H1 (cell line): ENCODE measurements around the gene UBE2B. TPM values are rescaled to one million over a fixed set of nuclear protein-coding genes. Genes with fewer than 3 reads are reported as not detected.

Experiments
- CTCF ChIA-PET: fragments of 300-600 bp; sonication (Branson Sonifier 250); formaldehyde crosslinking; loops from one replicate; lab custom pipeline; 2021; ENCODE audit not compliant: partially characterized antibody; lab: Charles Lee
- POLR2A ChIA-PET: fragments of 300-600 bp; sonication (Branson Sonifier 250); formaldehyde crosslinking; loops from one replicate; lab custom pipeline; 2021; ENCODE audit warnings: inconsistent platforms; ENCODE audit not compliant: partially characterized antibody; lab: Charles Lee
- DNase-seq, 2 experiments: peaks; one replicate each; pipeline versions ENCODE4 v3.0.0 to v3.0.0-alpha.2; 2010 to 2022; ENCODE audit warnings: low spot score in 2 of 2, low read depth in 1 of 2, mixed read lengths in 1 of 2
- FAIRE-seq: peaks from 2 replicates; lab custom pipeline; 2011; peaks lifted over from hg19 to GRCh38; lab: Jason Lieb, UNC
- H2AFZ ChIP-seq: 2 replicates; pipeline ENCODE4 v1.8.1; 2012; ENCODE audit warnings: low read length, inconsistent platforms
- H2AK5ac ChIP-seq: 2 replicates; pipeline ENCODE4 v1.6.1; 2013; ENCODE audit warnings: low read depth, low read length
- H2BK120ac ChIP-seq: replicated peaks from 2 replicates; pipeline ENCODE3; 2013; ENCODE audit warnings: low read depth, low read length, inconsistent platforms
- H2BK12ac ChIP-seq: 2 replicates; pipeline ENCODE4 v1.6.1; 2013; ENCODE audit warnings: low read depth, low read length
- H2BK15ac ChIP-seq: 2 replicates; pipeline ENCODE4 v1.6.1; 2013; ENCODE audit warnings: low read length
- H2BK20ac ChIP-seq: 2 replicates; pipeline ENCODE4 v1.6.1; 2013; ENCODE audit warnings: low read length
- H2BK5ac ChIP-seq: 2 replicates; pipeline ENCODE4 v1.6.1; 2013; ENCODE audit warnings: low read depth, low read length
- H3K14ac ChIP-seq: 2 replicates; pipeline ENCODE4 v1.6.1; 2013; ENCODE audit warnings: inconsistent platforms; ENCODE audit not compliant: insufficient read length
- H3K18ac ChIP-seq: 2 replicates; pipeline ENCODE4 v1.6.1; 2013; ENCODE audit warnings: low read length; ENCODE audit errors: extremely low read depth
- H3K23ac ChIP-seq: 2 replicates; pipeline ENCODE4 v1.6.1; 2013; ENCODE audit warnings: inconsistent platforms; ENCODE audit not compliant: insufficient read length
- H3K23me2 ChIP-seq: 2 replicates; pipeline ENCODE4 v1.6.1; 2013; ENCODE audit warnings: low read depth, low read length
- H3K27ac ChIP-seq: 2 replicates; pipeline ENCODE4 v1.6.1; 2011; ENCODE audit warnings: low read depth, low read length, inconsistent platforms
- H3K27me3 ChIP-seq, 4 experiments: replicated peaks in 1 of 4; 1 replicate in 1 of 4; 2 replicates in 3 of 4; pipeline versions ENCODE4 v1.6.1 to v1.8.1; 2011 to 2013; ENCODE audit warnings: low read length in 3 of 4, mild to moderate bottlenecking in 3 of 4, inconsistent platforms in 2 of 4, mixed read lengths in 2 of 4, moderate library complexity in 1 of 4; ENCODE audit not compliant: control insufficient read depth in 3 of 4, insufficient read depth in 3 of 4; ENCODE audit errors: extremely low read depth in 1 of 4
- H3K36me3 ChIP-seq, 4 experiments: 2 replicates each; pipeline versions ENCODE4 v1.6.1 to v1.8.1; 2011 to 2013; ENCODE audit warnings: mild to moderate bottlenecking in 4 of 4, low read length in 3 of 4, moderate library complexity in 2 of 4, control low read depth in 1 of 4, inconsistent platforms in 1 of 4; ENCODE audit not compliant: insufficient read depth in 4 of 4, control insufficient read depth in 2 of 4
- H3K4ac ChIP-seq: replicated peaks from 2 replicates; pipeline ENCODE3; 2013; ENCODE audit warnings: low read length, low read depth, mixed read lengths, inconsistent platforms; ENCODE audit not compliant: insufficient read length
- H3K4me1 ChIP-seq, 4 experiments: replicated peaks in 1 of 4; 1 replicate in 1 of 4; 2 replicates in 3 of 4; pipeline versions ENCODE4 v1.6.1 to v1.8.1; 2011 to 2013; ENCODE audit warnings: low read length in 3 of 4, inconsistent platforms in 2 of 4, mixed read lengths in 1 of 4; ENCODE audit not compliant: insufficient read depth in 4 of 4, control insufficient read depth in 3 of 4
- H3K4me2 ChIP-seq, 2 experiments: 2 replicates each; pipeline versions ENCODE4 v1.6.1 to v1.8.1; 2011 to 2013; ENCODE audit warnings: low read depth in 2 of 2, low read length in 2 of 2, control low read depth in 1 of 2, inconsistent platforms in 1 of 2, mild to moderate bottlenecking in 1 of 2; ENCODE audit not compliant: insufficient read depth in 1 of 2
- H3K4me3 ChIP-seq, 4 experiments: fragments of 200-600, 300-600 bp in 1 of 4; sonication (generic), shearing (Covaris generic), sonication (Bioruptor Twin) in 1 of 4; 2 replicates each; pipeline versions ENCODE4 v1.5.1 to v1.8.1; 2011 to 2016; ENCODE audit warnings: low read length in 4 of 4, low read depth in 3 of 4, control low read depth in 2 of 4, inconsistent platforms in 2 of 4, mild to moderate bottlenecking in 2 of 4, mixed read lengths in 1 of 4, moderate library complexity in 1 of 4; ENCODE audit not compliant: insufficient read depth in 2 of 4; ENCODE audit errors: extremely low read depth in 1 of 4
- H3K56ac ChIP-seq: replicated peaks from 2 replicates; pipeline ENCODE3; 2013; ENCODE audit warnings: low read depth, mild to moderate bottlenecking, mixed read lengths, low read length, inconsistent platforms; ENCODE audit not compliant: insufficient read length
- H3K79me1 ChIP-seq: 2 replicates; pipeline ENCODE4 v1.6.1; 2013; ENCODE audit warnings: low read depth, low read length, control low read depth
- H3K79me2 ChIP-seq, 2 experiments: 2 replicates each; pipeline versions ENCODE4 v1.6.1 to v1.8.1; 2012 to 2013; ENCODE audit warnings: low read length in 2 of 2, mild to moderate bottlenecking in 2 of 2, inconsistent platforms in 1 of 2; ENCODE audit not compliant: insufficient read depth in 2 of 2, control insufficient read depth in 1 of 2
- H3K9ac ChIP-seq, 4 experiments: replicated peaks in 1 of 4; 1 replicate in 1 of 4; 2 replicates in 3 of 4; pipeline versions ENCODE4 v1.6.1 to v1.8.1; 2011 to 2013; ENCODE audit warnings: low read depth in 3 of 4, low read length in 3 of 4, control low read depth in 2 of 4, mild to moderate bottlenecking in 2 of 4, moderate library complexity in 2 of 4, inconsistent platforms in 1 of 4; ENCODE audit errors: extremely low read depth in 1 of 4
- H3K9me3 ChIP-seq, 2 experiments: 2 replicates each; pipeline versions ENCODE4 v1.6.1 to v1.8.1; 2012 to 2013; ENCODE audit warnings: mild to moderate bottlenecking in 2 of 2, moderate library complexity in 2 of 2, control low read depth in 1 of 2, inconsistent platforms in 1 of 2, low read depth in 1 of 2, low read length in 1 of 2, mixed read lengths in 1 of 2; ENCODE audit not compliant: insufficient read depth in 2 of 2
- H4K20me1 ChIP-seq, 2 experiments: replicated peaks in 1 of 2; 2 replicates each; pipeline versions ENCODE3 to v1.8.1; 2011 to 2013; ENCODE audit warnings: inconsistent platforms in 2 of 2, low read length in 2 of 2, mild to moderate bottlenecking in 1 of 2; ENCODE audit not compliant: insufficient read depth in 2 of 2, control insufficient read depth in 1 of 2
- H4K5ac ChIP-seq: 2 replicates; pipeline ENCODE4 v1.6.1; 2013; ENCODE audit warnings: low read length, low read depth, mixed read lengths, inconsistent platforms; ENCODE audit not compliant: insufficient read length
- H4K8ac ChIP-seq: 2 replicates; pipeline ENCODE4 v1.8.0; 2013; ENCODE audit warnings: mild to moderate bottlenecking, moderate library complexity, low read length, inconsistent platforms; ENCODE audit not compliant: insufficient read depth; ENCODE audit errors: extremely low read depth
- H4K91ac ChIP-seq: replicated peaks from 2 replicates; pipeline ENCODE3; 2013; ENCODE audit warnings: low read length, mixed read lengths, inconsistent platforms; ENCODE audit not compliant: insufficient read length
- CBX8 ChIP-seq: fragments of 300-800, 300-1000 bp; sonication (generic); IDR thresholded peaks from 2 replicates; pipeline ENCODE4 v1.7.1; 2016; ENCODE audit warnings: low read depth, low read length, borderline replicate concordance
- CEBPB ChIP-seq: IDR thresholded peaks from 2 replicates; pipeline ENCODE4 v1.6.1; 2012; ENCODE audit warnings: low read depth, low read length
- CHD2 ChIP-seq: IDR thresholded peaks from 2 replicates; pipeline ENCODE4 v1.6.1; 2012; ENCODE audit warnings: low read length, improper control_type of control experiment
- CTBP2 ChIP-seq: IDR thresholded peaks from 2 replicates; pipeline ENCODE4 v1.7.0; 2011; ENCODE audit warnings: borderline replicate concordance, mild to moderate bottlenecking, moderate library complexity, mixed read lengths, low read length; ENCODE audit not compliant: insufficient read depth, insufficient read length
- EZH2 ChIP-seq: fragments of 200-600 bp; sonication (generic); IDR thresholded peaks from 2 replicates; pipeline ENCODE4 v1.7.1; 2012; ENCODE audit warnings: low read depth, mild to moderate bottlenecking, moderate library complexity, low read length, inconsistent platforms; ENCODE audit not compliant: severe bottlenecking
- HDAC2 ChIP-seq, 2 experiments: fragments of 300-600 bp in 1 of 2; sonication (generic) in 1 of 2; IDR thresholded peaks; 2 replicates each; pipeline ENCODE4 v1.6.1; 2011 to 2012; ENCODE audit warnings: low read depth in 2 of 2, low read length in 2 of 2, mild to moderate bottlenecking in 2 of 2, moderate library complexity in 2 of 2, borderline replicate concordance in 1 of 2, inconsistent platforms in 1 of 2
- KDM1A ChIP-seq: fragments of 200-600, 300-600 bp; sonication (generic); IDR thresholded peaks from 2 replicates; pipeline ENCODE4 v1.7.1; 2016; ENCODE audit warnings: mild to moderate bottlenecking, low read length, borderline replicate concordance
- PHF8 ChIP-seq: fragments of 200-600 bp; sonication (generic); conservative IDR thresholded peaks from 2 replicates; pipeline ENCODE4 v1.7.1; 2012; ENCODE audit warnings: low read depth, mild to moderate bottlenecking, inconsistent platforms, low read length, moderate library complexity
- SIN3A ChIP-seq, 2 experiments: IDR thresholded peaks in 1 of 2; conservative IDR thresholded peaks in 1 of 2; 2 replicates each; pipeline ENCODE4 v1.6.1; 2011 to 2012; ENCODE audit warnings: low read length in 2 of 2, improper control_type of control experiment in 1 of 2, low read depth in 1 of 2, mild to moderate bottlenecking in 1 of 2
- SIX5 ChIP-seq: IDR thresholded peaks from 2 replicates; pipeline ENCODE4 v1.6.1; 2011; ENCODE audit warnings: mild to moderate bottlenecking, low read depth, low read length
- SRF ChIP-seq: IDR thresholded peaks from 2 replicates; pipeline ENCODE4 v1.6.1; 2011; ENCODE audit warnings: mild to moderate bottlenecking, low read depth, low read length, moderate library complexity
- WGBS, 2 experiments: shearing (Covaris generic) in 1 of 2; methylation state at CpG; one replicate each; pipeline versions ENCODE4 v1.1.6 to v1.1.7; 2013 to 2015; ENCODE audit warnings: low lambda C conversion rate in 2 of 2, mixed read lengths in 2 of 2, inconsistent platforms in 1 of 2, low coverage in 1 of 2, missing lambda C conversion rate in 1 of 2; ENCODE audit not compliant: insufficient replicate concordance in 2 of 2, insufficient coverage in 1 of 2, insufficient read length in 1 of 2; ENCODE audit errors: extremely low coverage in 1 of 2, missing lambda C conversion rate in 1 of 2; 5-methylcytosine and 5-hydroxymethylcytosine counted together
- polyA plus RNA-seq, 7 experiments: library from polyadenylated mRNA; depleted of rRNA in 3 of 7; stranded (reverse) in 5 of 7; unstranded in 2 of 7; fragments of >200 nt in 5 of 7; fragments of 200-250 nt in 2 of 7; gene quantifications; 1 replicate in 5 of 7; 2 replicates in 1 of 7; 4 replicates in 1 of 7; pipeline versions ENCODE4 v1.2.1 to v1.2.3, GENCODE V29; 2011 to 2013; ENCODE audit warnings: missing spikeins in 2 of 7, mixed read lengths in 2 of 7
- total RNA-seq: library from RNA; stranded (reverse); fragmentation: NEBNext Ultra II Directional; extraction: Animal tissue kit (Norgen Biotek cat#: 25700); gene quantifications from 2 replicates; pipeline ENCODE4 v1.2.1, GENCODE V29; 2021
- TF ChIP-seq, protein P1 (sequence below): IDR thresholded peaks from 2 replicates; pipeline ENCODE4 v1.6.1; 2012; ENCODE audit warnings: inconsistent platforms
- TF ChIP-seq, protein P2 (sequence below): IDR thresholded peaks from 2 replicates; pipeline ENCODE4 v1.6.1; 2012; ENCODE audit warnings: inconsistent platforms

Gene UBE2B
- total and polyA plus RNA-seq, 2 of the 8 experiments (the other 6 are each of a cell fraction or from before 2014, with no cell fraction given): 15.9 to 46.8 TPM

DNA sequence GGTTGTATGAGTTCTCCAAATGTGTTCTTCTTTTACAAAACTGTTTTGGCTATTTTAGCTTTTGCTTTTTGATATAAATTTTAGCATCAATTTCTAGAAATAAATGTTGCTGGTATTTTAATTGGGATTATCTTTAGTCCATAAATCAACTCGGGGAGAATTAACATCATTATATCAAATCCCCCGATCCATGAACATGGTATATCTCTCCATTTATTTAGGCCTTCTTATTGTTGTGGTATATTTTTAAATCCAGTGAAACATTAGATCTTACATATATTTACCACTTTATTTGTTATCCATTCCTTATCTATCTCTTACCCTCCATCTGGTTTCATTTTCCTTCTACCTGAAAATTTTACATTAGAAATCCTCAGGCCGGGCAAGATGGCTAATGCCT lies 47.6 kb downstream of the UBE2B start:
- no peaks in the 10 kb centered on the region for H3K79me1 ChIP-seq
- H4K91ac ChIP-seq: no peak overlapping the region
- no peak overlapping the region for H3K23ac ChIP-seq
- ChIA-PET POLR2A (no interaction called here), CTCF (no interaction called here)
- no peak overlapping the region for H4K5ac ChIP-seq
- no peak overlapping the region for H4K8ac ChIP-seq
- no peaks in the 10 kb centered on the region for H3K4me1 ChIP-seq
- FAIRE-seq: no peak
- no peak overlapping the region for H2BK5ac ChIP-seq
- no peak for DNase-seq
- H3K14ac ChIP-seq: no peak overlapping the region
- H3K18ac ChIP-seq: no peak overlapping the region
- H3K4ac ChIP-seq: no peak overlapping the region
- no peak overlapping the region for H2AK5ac ChIP-seq
- H2BK15ac ChIP-seq: no peak overlapping the region
- no peak overlapping the region for H2BK12ac ChIP-seq
- no peaks in the 10 kb centered on the region for H3K79me2 ChIP-seq
- H3K27me3 ChIP-seq: no peaks in the 10 kb centered on the region
- H3K9me3 ChIP-seq: no peaks in the 10 kb centered on the region
- no peak overlapping the region for H3K27ac ChIP-seq
- H3K56ac ChIP-seq: no peak overlapping the region
- no peak overlapping the region for H3K4me2 ChIP-seq
- 98% methylated on average over 3 of the region's 3 CpGs; no CpG with 5 or more reads in 1 of the 2 experiments for WGBS, 2 experiments
- no peak overlapping the region for H2AFZ ChIP-seq
- no peaks in the 10 kb centered on the region for H3K36me3 ChIP-seq
- no peaks in the 10 kb centered on the region for H4K20me1 ChIP-seq
- H3K9ac ChIP-seq: no peak overlapping the region
- no peak overlapping the region for H2BK120ac ChIP-seq
- no peaks in the 10 kb centered on the region for H3K23me2 ChIP-seq
- no peak overlapping the region for H2BK20ac ChIP-seq
- no peak overlapping the region for H3K4me3 ChIP-seq
- TF ChIP-seq CHD2: no peak
- TF ChIP-seq EZH2: no peak
- no peak for TF ChIP-seq SIX5
- TF ChIP-seq CEBPB: no peak
- TF ChIP-seq SIN3A (conservative IDR thresholded peaks at IDR 0.05 in 1 of 2, IDR thresholded peaks at IDR 0.05 in 1 of 2; ENCODE audit: low read depth in 1 of 2, low read length in 2 of 2): no peak
- no peak for TF ChIP-seq CBX8
- no peak for TF ChIP-seq HDAC2 (IDR thresholded peaks at IDR 0.05; ENCODE audit: borderline replicate concordance in 1 of 2, low read depth in 2 of 2, low read length in 2 of 2)
- no peak for TF ChIP-seq CTBP2
- TF ChIP-seq, protein P1, sequence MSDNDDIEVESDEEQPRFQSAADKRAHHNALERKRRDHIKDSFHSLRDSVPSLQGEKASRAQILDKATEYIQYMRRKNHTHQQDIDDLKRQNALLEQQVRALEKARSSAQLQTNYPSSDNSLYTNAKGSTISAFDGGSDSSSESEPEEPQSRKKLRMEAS: no peak
- TF ChIP-seq PHF8: no peak
- TF ChIP-seq, protein P2, sequence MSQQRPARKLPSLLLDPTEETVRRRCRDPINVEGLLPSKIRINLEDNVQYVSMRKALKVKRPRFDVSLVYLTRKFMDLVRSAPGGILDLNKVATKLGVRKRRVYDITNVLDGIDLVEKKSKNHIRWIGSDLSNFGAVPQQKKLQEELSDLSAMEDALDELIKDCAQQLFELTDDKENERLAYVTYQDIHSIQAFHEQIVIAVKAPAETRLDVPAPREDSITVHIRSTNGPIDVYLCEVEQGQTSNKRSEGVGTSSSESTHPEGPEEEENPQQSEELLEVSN: no peak
- TF ChIP-seq SRF: no peak
- no peak for TF ChIP-seq KDM1A
